HEK293 (cell line): ENCODE data around the gene CTNNA2.

ENCODE experiments used
- CTCF ChIA-PET: fragments of 350-600 bp; formaldehyde crosslinking; extraction: SDS; loops from one replicate; lab custom pipeline; 2021; ENCODE audit warnings: antibody characterized with exemption; lab: Yijun Ruan, JAX
- POLR2A ChIA-PET: fragments of 300-600 bp; formaldehyde crosslinking; extraction: SDS; loops from one replicate; lab custom pipeline; 2020; ENCODE audit warnings: antibody characterized with exemption, inconsistent platforms; lab: Yijun Ruan, JAX
- H3K27ac ChIP-seq: fragments of 200-500 bp; sonication (Bioruptor generic); 2 replicates; pipeline ENCODE4 v1.5.1; 2014; ENCODE audit warnings: low read depth, low read length, control low read depth, inconsistent platforms; ENCODE audit errors: extremely low read depth
- H3K36me3 ChIP-seq, 2 experiments: fragments of 200-500 bp in 1 of 2; sonication (Bioruptor generic) in 1 of 2; 1 replicate in 1 of 2; 2 replicates in 1 of 2; pipeline ENCODE4 v1.5.1; 2014 to 2017; ENCODE audit warnings: inconsistent platforms in 2 of 2, low read length in 2 of 2; ENCODE audit not compliant: control insufficient read depth in 2 of 2, insufficient read depth in 1 of 2
- H3K4me1 ChIP-seq: fragments of 200-500 bp; sonication (Bioruptor generic); 2 replicates; pipeline ENCODE4 v1.5.1; 2014; ENCODE audit warnings: mild to moderate bottlenecking, low read length, inconsistent platforms; ENCODE audit not compliant: control insufficient read depth, insufficient read depth
- H3K4me3 ChIP-seq: 2 replicates; pipeline ENCODE4 v1.5.1; 2011; ENCODE audit warnings: low read depth, mild to moderate bottlenecking, control low read depth, low read length, moderate library complexity
- H3K9me3 ChIP-seq: fragments of 200-500 bp; sonication (Bioruptor generic); 2 replicates; pipeline ENCODE4 v1.5.1; 2014; ENCODE audit warnings: low read depth, low read length, inconsistent platforms; ENCODE audit not compliant: control insufficient read depth, insufficient read depth
- MEIS1 ChIP-seq: sonication (generic); formaldehyde crosslinking; IDR thresholded peaks from 2 replicates; pipeline ENCODE4 v1.8.1; 2022; ENCODE audit warnings: missing genetic modification reagents, mild to moderate bottlenecking, borderline replicate concordance
- OSR2 ChIP-seq: fragments of 450-650 bp; formaldehyde crosslinking; IDR thresholded peaks from 2 replicates; pipeline ENCODE4 v1.5.1; 2016; ENCODE audit warnings: missing biosample characterization, missing genetic modification characterization
- PRDM1 ChIP-seq: fragments of 450-650 bp; formaldehyde crosslinking; IDR thresholded peaks from 2 replicates; pipeline ENCODE4; 2016; ENCODE audit warnings: missing biosample characterization, missing genetic modification characterization
- SCRT1 ChIP-seq: fragments of 450-650 bp; formaldehyde crosslinking; IDR thresholded peaks from 2 replicates; pipeline ENCODE4 v1.5.1; 2016; ENCODE audit warnings: missing biosample characterization, missing genetic modification characterization, borderline replicate concordance
- SP7 ChIP-seq: fragments of 450-650 bp; formaldehyde crosslinking; IDR thresholded peaks from 2 replicates; pipeline ENCODE4 v1.5.1; 2016; ENCODE audit warnings: missing biosample characterization, missing genetic modification characterization
- ZBTB21 ChIP-seq: fragments of 450-650 bp; formaldehyde crosslinking; IDR thresholded peaks from 2 replicates; pipeline ENCODE4 v1.5.1; 2017; ENCODE audit warnings: missing biosample characterization, missing genetic modification characterization
- ZEB2 ChIP-seq: fragments of 450-650 bp; formaldehyde crosslinking; IDR thresholded peaks from 2 replicates; pipeline ENCODE4 v1.5.1; 2016; ENCODE audit warnings: missing biosample characterization, missing genetic modification characterization
- ZNF133 ChIP-seq: fragments of 450-650 bp; formaldehyde crosslinking; IDR thresholded peaks from 2 replicates; pipeline ENCODE4 v1.5.1; 2016; ENCODE audit warnings: missing biosample characterization, missing genetic modification characterization
- ZNF394 ChIP-seq: fragments of 450-650 bp; formaldehyde crosslinking; IDR thresholded peaks from 2 replicates; pipeline ENCODE4 v1.5.1; 2016; ENCODE audit warnings: missing biosample characterization, missing genetic modification characterization, mild to moderate bottlenecking, moderate library complexity, borderline replicate concordance
- ZNF518A ChIP-seq: fragments of 450-650 bp; formaldehyde crosslinking; conservative IDR thresholded peaks from 2 replicates; pipeline ENCODE4 v1.5.1; 2016; ENCODE audit warnings: low read depth, missing biosample characterization, missing genetic modification characterization
- ZNF548 ChIP-seq: fragments of 450-650 bp; formaldehyde crosslinking; IDR thresholded peaks from 2 replicates; pipeline ENCODE4 v1.5.1; 2016; ENCODE audit warnings: missing biosample characterization, missing genetic modification characterization
- ZNF558 ChIP-seq: fragments of 450-650 bp; formaldehyde crosslinking; IDR thresholded peaks from 2 replicates; pipeline ENCODE4 v1.5.1; 2016; ENCODE audit warnings: missing biosample characterization, missing genetic modification characterization
- ZNF561 ChIP-seq: fragments of 450-650 bp; IDR thresholded peaks from 2 replicates; pipeline ENCODE4 v1.5.1; 2018; ENCODE audit warnings: missing biosample characterization, missing genetic modification characterization, borderline replicate concordance
- ZNF600 ChIP-seq: fragments of 450-650 bp; formaldehyde crosslinking; IDR thresholded peaks from 2 replicates; pipeline ENCODE4 v1.5.1; 2016; ENCODE audit warnings: missing biosample characterization, missing genetic modification characterization
- ZNF621 ChIP-seq: fragments of 450-650 bp; formaldehyde crosslinking; IDR thresholded peaks from 2 replicates; pipeline ENCODE4 v1.5.1; 2017; ENCODE audit warnings: missing biosample characterization, missing genetic modification characterization
- ZNF654 ChIP-seq: fragments of 450-650 bp; formaldehyde crosslinking; IDR thresholded peaks from 2 replicates; pipeline ENCODE4 v1.5.1; 2016; ENCODE audit warnings: low read depth, missing biosample characterization, missing genetic modification characterization
- ZNF660 ChIP-seq: fragments of 450-650 bp; IDR thresholded peaks from 2 replicates; pipeline ENCODE4 v1.5.1; 2018; ENCODE audit warnings: missing biosample characterization, mild to moderate bottlenecking, missing genetic modification characterization
- ZNF701 ChIP-seq: fragments of 450-650 bp; formaldehyde crosslinking; IDR thresholded peaks from 2 replicates; pipeline ENCODE4 v1.5.1; 2016; ENCODE audit warnings: missing biosample characterization, missing genetic modification characterization
- ZNF837 ChIP-seq: fragments of 450-650 bp; formaldehyde crosslinking; IDR thresholded peaks from 2 replicates; pipeline ENCODE4 v1.5.1; 2016; ENCODE audit warnings: missing biosample characterization, missing genetic modification characterization
- ZSCAN23 ChIP-seq: fragments of 450-650 bp; formaldehyde crosslinking; IDR thresholded peaks from 2 replicates; pipeline ENCODE4 v1.5.1; 2016; ENCODE audit warnings: missing biosample characterization, missing genetic modification characterization
- ZSCAN4 ChIP-seq: fragments of 450-650 bp; formaldehyde crosslinking; IDR thresholded peaks from 2 replicates; pipeline ENCODE4 v1.5.1; 2017; ENCODE audit warnings: missing biosample characterization, missing genetic modification characterization
- TF ChIP-seq, protein P1 (sequence below): fragments of 450-650 bp; formaldehyde crosslinking; IDR thresholded peaks from 2 replicates; pipeline ENCODE4 v1.5.1; 2017; ENCODE audit warnings: missing biosample characterization, mild to moderate bottlenecking, missing genetic modification characterization, moderate library complexity
- TF ChIP-seq, protein P2 (sequence below): fragments of 450-650 bp; IDR thresholded peaks from 2 replicates; pipeline ENCODE4 v1.5.1; 2018; ENCODE audit warnings: missing biosample characterization, mild to moderate bottlenecking, missing genetic modification characterization

CTNNA2 gene

DNA sequence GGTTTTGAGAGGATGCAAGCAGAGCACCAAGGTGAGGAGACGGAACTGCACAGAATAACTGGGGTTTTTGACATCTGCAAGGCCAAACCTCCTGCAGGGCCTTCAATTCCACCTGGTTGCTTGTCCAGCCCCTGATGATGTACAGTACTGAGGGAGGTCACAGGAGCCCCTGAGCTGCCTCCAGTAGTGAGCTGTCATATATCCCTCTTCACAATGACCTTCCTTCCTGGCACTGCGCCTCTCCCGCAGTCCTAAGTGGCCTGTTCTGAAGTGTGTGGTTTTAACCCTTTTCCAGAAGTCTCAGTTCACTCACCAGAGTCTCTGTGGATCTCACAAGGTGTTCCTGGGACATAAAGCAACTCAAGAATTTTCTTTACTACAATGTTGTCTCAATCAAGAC, 746.4 kb downstream of the CTNNA2 start:
- Histone ChIP-seq H3K4me3 (no peak overlapping the region), H3K4me1 (no peaks in the 10 kb centered on the region), H3K27ac (no peak overlapping the region), H3K9me3 (no peaks in the 10 kb centered on the region), H3K36me3 (no peaks in the 10 kb centered on the region)
- CTCF ChIA-PET, result interaction anchor here (0.7 to 1.5 kb wide), 2 partner anchors 21 to 407 kb away, joined by 3 to 7 read pairs; no protein-coding TSS in a partner anchor
- TF ChIP-seq, protein P1, sequence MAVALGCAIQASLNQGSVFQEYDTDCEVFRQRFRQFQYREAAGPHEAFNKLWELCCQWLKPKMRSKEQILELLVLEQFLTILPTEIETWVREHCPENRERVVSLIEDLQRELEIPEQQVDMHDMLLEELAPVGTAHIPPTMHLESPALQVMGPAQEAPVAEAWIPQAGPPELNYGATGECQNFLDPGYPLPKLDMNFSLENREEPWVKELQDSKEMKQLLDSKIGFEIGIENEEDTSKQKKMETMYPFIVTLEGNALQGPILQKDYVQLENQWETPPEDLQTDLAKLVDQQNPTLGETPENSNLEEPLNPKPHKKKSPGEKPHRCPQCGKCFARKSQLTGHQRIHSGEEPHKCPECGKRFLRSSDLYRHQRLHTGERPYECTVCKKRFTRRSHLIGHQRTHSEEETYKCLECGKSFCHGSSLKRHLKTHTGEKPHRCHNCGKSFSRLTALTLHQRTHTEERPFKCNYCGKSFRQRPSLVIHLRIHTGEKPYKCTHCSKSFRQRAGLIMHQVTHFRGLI (tag by site-specific recombination), result no peak
- no peak for TF ChIP-seq SCRT1 (tag by site-specific recombination)
- no peak for TF ChIP-seq ZNF600 (tag by site-specific recombination)
- TF ChIP-seq ZSCAN4 (tag by site-specific recombination), result no peak
- TF ChIP-seq OSR2 (tag by site-specific recombination), result no peak
- TF ChIP-seq PRDM1 (tag by site-specific recombination), result no peak
- no peak for TF ChIP-seq MEIS1 (CRISPR knock-in tag)
- TF ChIP-seq ZNF548 (tag by site-specific recombination), result no peak
- no peak for TF ChIP-seq ZNF660 (tag by site-specific recombination)
- TF ChIP-seq, protein P2, sequence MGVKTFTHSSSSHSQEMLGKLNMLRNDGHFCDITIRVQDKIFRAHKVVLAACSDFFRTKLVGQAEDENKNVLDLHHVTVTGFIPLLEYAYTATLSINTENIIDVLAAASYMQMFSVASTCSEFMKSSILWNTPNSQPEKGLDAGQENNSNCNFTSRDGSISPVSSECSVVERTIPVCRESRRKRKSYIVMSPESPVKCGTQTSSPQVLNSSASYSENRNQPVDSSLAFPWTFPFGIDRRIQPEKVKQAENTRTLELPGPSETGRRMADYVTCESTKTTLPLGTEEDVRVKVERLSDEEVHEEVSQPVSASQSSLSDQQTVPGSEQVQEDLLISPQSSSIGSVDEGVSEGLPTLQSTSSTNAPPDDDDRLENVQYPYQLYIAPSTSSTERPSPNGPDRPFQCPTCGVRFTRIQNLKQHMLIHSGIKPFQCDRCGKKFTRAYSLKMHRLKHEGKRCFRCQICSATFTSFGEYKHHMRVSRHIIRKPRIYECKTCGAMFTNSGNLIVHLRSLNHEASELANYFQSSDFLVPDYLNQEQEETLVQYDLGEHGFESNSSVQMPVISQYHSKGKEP, result no peak
- TF ChIP-seq ZEB2 (tag by site-specific recombination), result no peak
- no peak for TF ChIP-seq ZNF621
- POLR2A ChIA-PET, result no interaction called here

- TF ChIP-seq SP7 (no peak), ZNF654 (no peak), ZNF837 (tag by site-specific recombination) (no peak), ZNF561 (tag by site-specific recombination) (no peak), ZSCAN23 (tag by site-specific recombination) (no peak), ZNF558 (tag by site-specific recombination) (no peak), ZNF133 (tag by site-specific recombination) (no peak)
- no peak overlapping the region for H3K4me3 ChIP-seq
- POLR2A ChIA-PET, result no interaction called here
- CTCF ChIA-PET, result interaction anchor here (0.7 kb wide), 1 partner anchor 446 kb away, joined by 3 read pairs; no protein-coding TSS in a partner anchor
- H3K27ac ChIP-seq, result no peak overlapping the region
- H3K9me3 ChIP-seq, result no peaks in the 10 kb centered on the region
- no peaks in the 10 kb centered on the region for H3K4me1 ChIP-seq
- no peaks in the 10 kb centered on the region for H3K36me3 ChIP-seq
Measured at GRCh38 chr2:80266231-80266630, 753.4 kb downstream of the CTNNA2 start.

GRCh38 chr2:80269806-80270205, 757.0 kb downstream of the CTNNA2 start:
- H3K4me1 ChIP-seq, result no peaks in the 10 kb centered on the region
- no peaks in the 10 kb centered on the region for H3K36me3 ChIP-seq
- ChIA-PET CTCF (no interaction called here), POLR2A (no interaction called here)
- H3K9me3 ChIP-seq, result no peaks in the 10 kb centered on the region
- H3K4me3 ChIP-seq, result no peak overlapping the region
- H3K27ac ChIP-seq, result no peak overlapping the region
- no peak for TF ChIP-seq ZBTB21
- TF ChIP-seq ZNF394, result no peak
- no peak for TF ChIP-seq ZNF701 (tag by site-specific recombination)
- no peak for TF ChIP-seq ZNF518A
